ENCODE results near the gene NUDT14.

NUDT14 gene

DNA sequence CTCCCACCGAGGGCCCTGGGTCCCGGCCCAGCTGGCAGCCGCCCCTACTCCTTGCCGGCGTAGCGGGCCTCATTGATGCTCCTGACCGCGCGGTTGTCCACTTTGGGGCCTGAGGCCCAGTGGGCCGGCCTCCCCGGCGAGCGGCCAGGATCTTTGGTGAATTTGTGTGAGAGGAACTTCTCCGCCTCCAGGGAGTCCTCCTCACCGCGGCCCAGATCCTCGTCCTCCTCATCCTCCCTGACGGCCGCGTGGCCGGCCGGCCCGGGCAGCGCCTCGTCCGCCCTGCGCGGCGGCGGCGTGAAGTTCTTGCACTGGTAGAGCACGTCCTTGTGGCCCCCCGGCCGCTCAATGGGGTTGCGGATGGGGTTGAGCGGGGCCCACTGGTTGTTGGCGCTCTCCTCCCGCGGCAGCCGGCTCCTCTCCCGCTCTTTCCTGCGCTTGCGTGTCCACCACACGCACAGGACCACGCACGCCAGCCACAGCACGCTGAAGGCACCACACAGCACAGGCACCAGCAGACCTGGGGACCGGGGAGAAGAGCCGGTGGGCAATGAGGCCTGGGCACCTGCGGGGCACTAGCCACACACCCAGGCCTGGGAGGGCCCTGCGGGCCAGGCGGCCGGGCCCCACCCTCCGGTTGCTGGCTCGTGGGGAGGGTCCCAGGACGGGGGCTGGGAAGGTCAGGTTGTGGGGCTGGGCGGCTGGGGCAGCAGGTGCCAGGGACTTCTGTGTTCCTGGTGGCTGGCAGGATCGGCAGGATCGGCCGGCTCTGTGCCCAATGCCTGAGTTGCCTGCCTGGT is 38.3 kb downstream of the NUDT14 start:
- no peaks in the 10 kb centered on the region for H3K27me3 Mint-ChIP-seq (ENCODE audit: low read depth)
- H3K27ac Mint-ChIP-seq = no peak overlapping the region
- H3K4me3 Mint-ChIP-seq = no peak overlapping the region
- H3K9me3 Mint-ChIP-seq = peaks cover 6% of the 10 kb centered on the region
- H3K36me3 Mint-ChIP-seq (ENCODE audit: low read depth) = peaks cover 7% of the 10 kb centered on the region
- TF ChIP-seq CTCF (IDR thresholded peaks at IDR 0.05; ENCODE audit: unreplicated experiment in 3 of 3) = no peak
- no peaks in the 10 kb centered on the region for H3K4me1 Mint-ChIP-seq

GRCh38 chr14:105141486-105142281 is 39.4 kb downstream of the NUDT14 start:
- no peak overlapping the region for H3K4me3 Mint-ChIP-seq
- peaks cover 6% of the 10 kb centered on the region for H3K9me3 Mint-ChIP-seq
- H3K27me3 Mint-ChIP-seq (ENCODE audit: low read depth) = no peaks in the 10 kb centered on the region
- H3K27ac Mint-ChIP-seq = no peak overlapping the region
- no peaks in the 10 kb centered on the region for H3K4me1 Mint-ChIP-seq
- peaks cover 7% of the 10 kb centered on the region for H3K36me3 Mint-ChIP-seq (ENCODE audit: low read depth)
- TF ChIP-seq CTCF (IDR thresholded peaks at IDR 0.05; ENCODE audit: unreplicated experiment in 3 of 3) = no peak

DNA sequence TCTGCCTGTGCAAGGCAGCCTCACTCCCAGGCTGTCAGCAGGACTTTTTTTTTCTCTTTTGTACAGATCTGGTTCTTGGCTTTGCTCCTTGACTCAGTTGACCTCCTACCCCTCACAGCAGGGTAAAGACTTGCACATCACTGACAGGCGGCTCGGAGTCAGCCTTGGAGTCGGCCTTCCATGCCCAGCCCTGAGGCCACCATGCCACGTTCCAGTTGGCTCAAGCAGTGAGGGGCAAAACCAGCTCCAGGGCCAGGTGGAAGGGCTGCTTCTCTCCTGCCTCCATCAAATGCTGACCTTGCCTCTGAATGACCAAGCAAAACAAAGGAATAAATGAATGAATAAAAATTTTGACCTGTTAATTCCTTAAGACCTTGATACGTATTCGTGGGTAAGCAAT is 40.1 kb downstream of the NUDT14 start:
- Mint-ChIP-seq H3K27ac (no peak overlapping the region), H3K4me3 (no peak overlapping the region), H3K9me3 (peaks cover 6% of the 10 kb centered on the region), H3K4me1 (no peaks in the 10 kb centered on the region), H3K27me3 (ENCODE audit: low read depth) (no peaks in the 10 kb centered on the region), H3K36me3 (ENCODE audit: low read depth) (peaks cover 7% of the 10 kb centered on the region)
- TF ChIP-seq CTCF (IDR thresholded peaks at IDR 0.05; ENCODE audit: unreplicated experiment in 3 of 3) = no peak

DNA sequence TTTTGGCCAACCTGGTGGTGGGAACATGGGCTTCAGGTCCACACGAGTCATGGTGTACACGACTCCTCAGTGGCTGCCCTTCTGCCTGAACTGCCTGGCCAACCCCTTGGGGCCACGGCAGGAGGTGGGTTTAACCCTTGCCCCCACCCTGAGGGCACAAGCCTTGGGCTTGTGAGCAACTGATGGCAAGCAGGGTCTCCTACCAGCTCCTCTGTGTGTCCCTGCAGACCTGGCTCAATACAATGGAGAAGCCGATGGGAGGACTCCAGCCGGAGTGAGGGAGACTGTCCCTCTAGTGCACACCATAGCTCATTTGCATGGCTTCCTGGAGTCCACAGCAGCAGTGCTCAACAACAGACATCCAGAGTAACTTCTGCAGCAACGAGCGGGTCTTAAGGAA is 40.5 kb downstream of the NUDT14 start:
- Mint-ChIP-seq H3K9me3 (peaks cover 6% of the 10 kb centered on the region), H3K36me3 (ENCODE audit: low read depth) (peaks cover 7% of the 10 kb centered on the region), H3K4me3 (no peak overlapping the region), H3K27me3 (ENCODE audit: low read depth) (no peaks in the 10 kb centered on the region), H3K27ac (no peak overlapping the region), H3K4me1 (no peaks in the 10 kb centered on the region)
- no peak for TF ChIP-seq CTCF (IDR thresholded peaks at IDR 0.05; ENCODE audit: unreplicated experiment in 3 of 3)

GRCh38 chr14:105139831-105140239 is 41.3 kb downstream of the NUDT14 start:
- H3K9me3 Mint-ChIP-seq = peaks cover 6% of the 10 kb centered on the region
- peaks cover 7% of the 10 kb centered on the region for H3K36me3 Mint-ChIP-seq (ENCODE audit: low read depth)
- no peaks in the 10 kb centered on the region for H3K27me3 Mint-ChIP-seq (ENCODE audit: low read depth)
- no peak overlapping the region for H3K4me3 Mint-ChIP-seq
- TF ChIP-seq CTCF (IDR thresholded peaks at IDR 0.05; ENCODE audit: unreplicated experiment in 3 of 3) = no peak
- H3K27ac Mint-ChIP-seq = no peak overlapping the region
- H3K4me1 Mint-ChIP-seq = no peaks in the 10 kb centered on the region

Measured in nephron (organoid).